Stimulated activated memory B cell treated with anti-CD40 and anti-IgM and Interleukin-4, amounts not matched to agents 10 μg/mL and 1 μg/mL and 100 μg/mL, for 72 hours (primary cell): ENCODE measurements around the gene OSBP.
"Not testable (repeated sequence)": the region's sequence is repeated elsewhere in the genome, so short reads cannot be mapped to it uniquely, and the experiment has no call there.

Experiments
- ATAC-seq: fragments of 150-1000 bp; cut with Tn5 transposase; 2 replicates; pipeline ENCODE4 v1.10.0; 2021
- H3K27ac Mint-ChIP-seq: one replicate; pipeline ENCODE4 v1.8.0; 2022; ENCODE audit warnings: mild to moderate bottlenecking, mixed read lengths
- H3K27me3 Mint-ChIP-seq: one replicate; pipeline ENCODE4 v1.8.0; 2022; ENCODE audit warnings: mixed read lengths
- H3K36me3 Mint-ChIP-seq: one replicate; pipeline ENCODE4 v1.8.0; 2022; ENCODE audit warnings: mixed read lengths
- H3K4me1 Mint-ChIP-seq: one replicate; pipeline ENCODE4 v1.8.0; 2022; ENCODE audit warnings: mixed read lengths
- H3K4me3 Mint-ChIP-seq: one replicate; pipeline ENCODE4 v1.8.0; 2022; ENCODE audit warnings: mild to moderate bottlenecking, moderate library complexity, mixed read lengths
- H3K9me3 Mint-ChIP-seq: one replicate; pipeline ENCODE4 v1.8.0; 2022; ENCODE audit warnings: mixed read lengths

Gene OSBP

DNA sequence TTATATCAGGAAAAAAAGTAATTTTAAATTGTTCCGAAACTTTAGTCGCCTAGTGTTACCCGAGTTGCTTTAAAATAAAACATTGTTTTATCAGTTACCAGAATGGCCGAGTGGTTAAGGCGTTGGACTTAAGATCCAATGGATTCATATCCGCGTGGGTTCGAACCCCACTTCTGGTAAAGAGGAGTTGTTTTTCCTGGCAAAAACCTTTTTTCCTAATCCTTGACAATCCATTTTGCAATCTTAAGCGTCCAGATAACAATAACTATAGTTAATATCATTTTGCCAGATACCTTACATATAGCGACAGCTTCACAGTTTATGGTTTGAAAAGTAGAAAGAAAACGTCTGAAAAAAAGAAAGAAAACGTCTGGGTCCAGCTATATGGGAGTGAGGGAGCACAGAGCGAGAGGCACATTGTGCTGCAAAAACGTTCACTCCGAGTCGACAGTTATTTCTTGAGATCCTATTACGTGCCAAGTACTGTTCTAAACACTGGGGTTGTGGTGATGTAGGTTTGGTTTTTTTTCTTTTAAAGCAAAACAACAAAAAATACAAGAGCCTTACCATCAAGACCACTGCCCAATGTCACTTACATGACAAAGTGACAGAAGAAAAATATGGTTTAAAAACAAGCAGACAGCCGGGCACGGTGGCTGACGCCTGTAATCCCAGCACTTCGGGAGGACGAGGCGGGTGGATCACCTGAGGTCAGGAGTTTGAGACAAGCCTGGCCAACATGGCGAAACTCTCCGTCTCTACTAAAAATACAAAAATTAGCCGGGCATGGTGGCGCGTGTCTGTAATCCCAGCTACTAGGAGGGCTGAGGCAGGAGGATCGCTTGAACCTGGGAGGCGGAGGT is 63.7 kb downstream of the OSBP start:
- H3K27ac Mint-ChIP-seq = no peak overlapping the region

GRCh38 chr11:59550842-59551658 is 64.5 kb downstream of the OSBP start:
- Mint-ChIP-seq H3K27me3 (peaks cover 5% of the 10 kb centered on the region), H3K27ac (peak overlapping the region; percentile 94), H3K4me1 (peaks cover 27% of the 10 kb centered on the region), H3K9me3 (no peaks in the 10 kb centered on the region), H3K4me3 (peak overlapping the region; percentile 86), H3K36me3 (no peaks in the 10 kb centered on the region)
- peak; percentile 70 for ATAC-seq

More for the DNA sequence above, 63.7 kb downstream of the OSBP start:
- H3K9me3 Mint-ChIP-seq = no peaks in the 10 kb centered on the region
- peak overlapping the region; percentile 86 for H3K4me3 Mint-ChIP-seq
- no peaks in the 10 kb centered on the region for H3K36me3 Mint-ChIP-seq
- peaks cover 10% of the 10 kb centered on the region for H3K27me3 Mint-ChIP-seq
- peaks cover 32% of the 10 kb centered on the region for H3K4me1 Mint-ChIP-seq
- no peak for ATAC-seq

- H3K36me3 Mint-ChIP-seq = no peaks in the 10 kb centered on the region
- peak; percentile 95 for ATAC-seq
- no peaks in the 10 kb centered on the region for H3K27me3 Mint-ChIP-seq
- no peaks in the 10 kb centered on the region for H3K9me3 Mint-ChIP-seq
- peaks cover 21% of the 10 kb centered on the region for H3K4me1 Mint-ChIP-seq
- peak overlapping the region; percentile 86 for H3K4me3 Mint-ChIP-seq
- peak overlapping the region; percentile 94 for H3K27ac Mint-ChIP-seq
Measured at GRCh38 chr11:59550368-59550841, 65.2 kb downstream of the OSBP start.

GRCh38 chr11:59548309-59548656 is 67.3 kb downstream of the OSBP start:
- Mint-ChIP-seq H3K27ac (no peak overlapping the region), H3K27me3 (peaks cover 9% of the 10 kb centered on the region), H3K9me3 (no peaks in the 10 kb centered on the region), H3K36me3 (no peaks in the 10 kb centered on the region), H3K4me1 (peaks cover 20% of the 10 kb centered on the region), H3K4me3 (no peak overlapping the region)
- ATAC-seq = no peak

GRCh38 chr11:59547605-59548308 is 67.8 kb downstream of the OSBP start:
- H3K4me3 Mint-ChIP-seq, H3K27ac Mint-ChIP-seq, ATAC-seq, H3K27me3 Mint-ChIP-seq, H3K36me3 Mint-ChIP-seq, H3K9me3 Mint-ChIP-seq: not testable (repeated sequence)
- H3K4me1 Mint-ChIP-seq = peaks cover 20% of the 10 kb centered on the region

DNA sequence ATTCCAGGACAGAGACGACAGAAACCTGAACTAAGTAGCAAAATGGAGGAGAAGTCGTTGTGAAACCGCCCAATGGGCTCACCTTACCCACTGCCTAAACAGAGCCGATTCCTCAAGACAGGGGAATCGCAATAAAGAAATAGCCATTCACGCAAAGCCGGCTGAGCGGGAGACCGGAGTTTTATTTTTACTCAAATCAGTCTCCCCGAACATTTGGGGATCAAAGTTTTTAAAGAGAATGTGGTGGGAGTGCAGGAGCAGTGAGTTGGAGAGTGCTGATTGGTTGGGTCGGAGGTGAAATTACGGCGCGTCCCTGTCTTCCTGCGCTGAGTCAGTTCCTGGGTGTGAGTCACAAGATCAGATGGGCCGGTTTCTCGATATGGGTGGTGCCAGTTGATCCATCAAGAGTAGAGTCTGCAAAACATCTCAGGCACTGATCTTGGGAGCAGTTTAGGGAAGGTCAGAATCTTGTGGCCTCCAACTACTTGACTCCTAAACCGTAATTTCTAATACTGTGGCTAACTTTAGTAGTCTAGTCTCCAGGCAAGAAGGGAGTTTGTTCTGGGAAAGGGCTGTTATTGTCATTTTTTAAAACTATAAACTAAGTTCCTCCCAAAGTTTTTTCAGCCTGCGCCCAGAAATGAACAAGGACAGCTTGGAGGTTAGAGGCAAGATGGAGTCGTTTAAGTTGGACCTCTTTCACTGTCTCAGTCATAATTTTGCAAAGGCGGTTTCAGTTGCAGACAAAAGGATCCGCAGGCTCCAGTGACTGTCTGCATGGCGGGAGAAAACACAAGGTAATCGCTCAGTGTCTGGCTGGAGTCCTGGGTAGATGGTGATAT is 70.2 kb downstream of the OSBP start:
- Mint-ChIP-seq H3K36me3 (no peaks in the 10 kb centered on the region), H3K27me3 (peaks cover 9% of the 10 kb centered on the region), H3K9me3 (no peaks in the 10 kb centered on the region), H3K27ac (no peak overlapping the region), H3K4me3 (no peak overlapping the region), H3K4me1 (peaks cover 10% of the 10 kb centered on the region)
- no peak for ATAC-seq

DNA sequence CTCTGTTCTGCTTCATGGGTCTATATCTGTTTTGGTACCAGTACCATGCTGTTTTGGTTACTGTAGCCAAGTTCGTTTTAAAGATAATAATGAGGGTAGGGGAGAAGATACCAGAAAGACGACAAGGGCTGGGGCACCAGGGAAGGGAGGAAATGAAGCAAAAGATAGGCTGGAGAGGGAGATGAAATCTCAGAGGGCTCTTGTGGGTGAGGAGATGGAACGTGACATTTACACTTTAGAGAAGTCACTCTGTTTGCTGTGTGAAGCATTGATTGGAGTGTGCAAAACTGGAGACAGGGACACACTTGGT is 70.8 kb downstream of the OSBP start:
- Mint-ChIP-seq H3K4me3 (no peak overlapping the region), H3K27me3 (peaks cover 9% of the 10 kb centered on the region), H3K4me1 (peaks cover 10% of the 10 kb centered on the region), H3K9me3 (no peaks in the 10 kb centered on the region), H3K27ac (no peak overlapping the region), H3K36me3 (no peaks in the 10 kb centered on the region)
- no peak for ATAC-seq

- not testable (repeated sequence) for H3K9me3 Mint-ChIP-seq, H3K27ac Mint-ChIP-seq, H3K4me1 Mint-ChIP-seq, H3K36me3 Mint-ChIP-seq, H3K4me3 Mint-ChIP-seq, H3K27me3 Mint-ChIP-seq, ATAC-seq
Measured at GRCh38 chr11:59543713-59544112, 71.9 kb downstream of the OSBP start.

GRCh38 chr11:59542142-59542810 is 73.3 kb downstream of the OSBP start:
- Mint-ChIP-seq H3K9me3 (no peaks in the 10 kb centered on the region), H3K27ac (no peak overlapping the region), H3K4me1 (no peaks in the 10 kb centered on the region), H3K36me3 (no peaks in the 10 kb centered on the region), H3K4me3 (no peak overlapping the region), H3K27me3 (peaks cover 9% of the 10 kb centered on the region)
- ATAC-seq = no peak

GRCh38 chr11:59534676-59535075 is 80.9 kb downstream of the OSBP start:
- ATAC-seq = no peak
- Mint-ChIP-seq H3K27me3 (peaks cover 14% of the 10 kb centered on the region), H3K9me3 (no peaks in the 10 kb centered on the region), H3K27ac (no peak overlapping the region), H3K4me3 (no peak overlapping the region), H3K36me3 (no peaks in the 10 kb centered on the region), H3K4me1 (no peaks in the 10 kb centered on the region)

DNA sequence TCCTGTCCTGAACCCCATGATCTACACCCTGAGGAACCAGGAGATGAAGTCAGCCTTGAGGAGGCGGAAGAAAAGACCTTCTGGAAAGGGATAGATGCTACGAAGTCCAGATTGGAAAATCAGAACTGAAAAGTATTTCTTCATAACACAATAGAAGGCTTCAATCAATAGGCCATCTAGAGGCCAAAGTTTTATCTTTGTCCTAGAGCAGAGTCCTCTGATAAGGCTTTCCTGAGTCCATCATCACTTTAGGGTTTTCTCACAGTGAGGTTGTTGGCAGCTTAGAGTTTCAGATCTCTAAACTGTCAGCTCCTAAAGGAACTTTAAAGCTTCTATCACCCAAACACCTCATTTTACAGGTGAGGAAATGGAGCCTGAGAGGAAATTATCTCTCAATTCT is 83.0 kb downstream of the OSBP start:
- Mint-ChIP-seq H3K36me3 (no peaks in the 10 kb centered on the region), H3K9me3 (no peaks in the 10 kb centered on the region), H3K4me1 (no peaks in the 10 kb centered on the region), H3K27ac (no peak overlapping the region), H3K27me3 (peaks cover 14% of the 10 kb centered on the region), H3K4me3 (no peak overlapping the region)
- ATAC-seq = no peak

- ATAC-seq = no peak
Measured at GRCh38 chr11:59528711-59529110, 86.9 kb downstream of the OSBP start.

More at GRCh38 chr11:59528711-59529110, 86.9 kb downstream of the OSBP start:
- Mint-ChIP-seq H3K4me3 (no peak overlapping the region), H3K4me1 (no peaks in the 10 kb centered on the region), H3K27ac (no peak overlapping the region), H3K27me3 (peaks cover 25% of the 10 kb centered on the region), H3K9me3 (no peaks in the 10 kb centered on the region), H3K36me3 (no peaks in the 10 kb centered on the region)
